ENCODE measurements around the gene AFF3.

- no peak for TF ChIP-seq CTCF (IDR thresholded peaks at IDR 0.05 in 8 of 11, conservative IDR thresholded peaks at IDR 0.05 in 3 of 11)
- no peak for TF ChIP-seq POLR2AphosphoS5 (IDR thresholded peaks at IDR 0.05)
Measured at GRCh38 chr2:99666256-99666655, 476.1 kb downstream of the AFF3 start.

Data from spleen (tissue), 7 donors.